Measurements from ENCODE around the gene PCP2.

The PCP2 gene

GRCh38 chr19:7595466-7596133 lies 37.9 kb downstream of the PCP2 start, which contains the start of gene CAMSAP3:
Gene CAMSAP3, plus strand, starts transcription at chr19:7595863. Its CDS starts 140 bp downstream, at chr19:7596003.
- H3K4me3 ChIP-seq (ENCODE audit: low read depth, low read length) = no peak within 1 kb of the TSS
- TF ChIP-seq MAX (IDR thresholded peaks at IDR 0.05; ENCODE audit: low read depth, low read length) (no peak), MYC (IDR thresholded peaks at IDR 0.05; ENCODE audit: low read depth, low read length) (no peak), CTCF (IDR thresholded peaks at IDR 0.05; ENCODE audit: low read depth, low read length) (no peak), POLR2A (IDR thresholded peaks at IDR 0.05; ENCODE audit: extremely low read depth, insufficient read length) (no peak)
- no peak for DNase-seq (ENCODE audit: low read depth)

GRCh38 chr19:7590256-7590655 lies 43.3 kb downstream of the PCP2 start:
- no peak for TF ChIP-seq MAX (IDR thresholded peaks at IDR 0.05; ENCODE audit: low read depth, low read length)
- no peak for TF ChIP-seq POLR2A (IDR thresholded peaks at IDR 0.05; ENCODE audit: extremely low read depth, insufficient read length)
- no peak for TF ChIP-seq MYC (IDR thresholded peaks at IDR 0.05; ENCODE audit: low read depth, low read length)
- TF ChIP-seq CTCF (IDR thresholded peaks at IDR 0.05; ENCODE audit: low read depth, low read length) = no peak
- no peak for DNase-seq (ENCODE audit: low read depth)
- no peak overlapping the region for H3K4me3 ChIP-seq (ENCODE audit: low read depth, low read length)

- DNase-seq (ENCODE audit: low read depth) = no peak
- TF ChIP-seq MAX (IDR thresholded peaks at IDR 0.05; ENCODE audit: low read depth, low read length) = no peak
- H3K4me3 ChIP-seq (ENCODE audit: low read depth, low read length) = no peak overlapping the region
These were observed 43.7 kb downstream of the PCP2 start for GRCh38 chr19:7589822-7590221.

- no peak overlapping the region for H3K4me3 ChIP-seq (ENCODE audit: low read depth, low read length)
- no peak for DNase-seq (ENCODE audit: low read depth)
- TF ChIP-seq CTCF (IDR thresholded peaks at IDR 0.05; ENCODE audit: low read depth, low read length) = no peak
- TF ChIP-seq POLR2A (IDR thresholded peaks at IDR 0.05; ENCODE audit: extremely low read depth, insufficient read length) = no peak
- TF ChIP-seq MYC (IDR thresholded peaks at IDR 0.05; ENCODE audit: low read depth, low read length) = no peak
- no peak for TF ChIP-seq MAX (IDR thresholded peaks at IDR 0.05; ENCODE audit: low read depth, low read length)
These were observed 51.1 kb downstream of the PCP2 start for GRCh38 chr19:7582446-7582845.

Measured in NB4 (cell line).